ENCODE measurements around the gene DTX2.

DNA sequence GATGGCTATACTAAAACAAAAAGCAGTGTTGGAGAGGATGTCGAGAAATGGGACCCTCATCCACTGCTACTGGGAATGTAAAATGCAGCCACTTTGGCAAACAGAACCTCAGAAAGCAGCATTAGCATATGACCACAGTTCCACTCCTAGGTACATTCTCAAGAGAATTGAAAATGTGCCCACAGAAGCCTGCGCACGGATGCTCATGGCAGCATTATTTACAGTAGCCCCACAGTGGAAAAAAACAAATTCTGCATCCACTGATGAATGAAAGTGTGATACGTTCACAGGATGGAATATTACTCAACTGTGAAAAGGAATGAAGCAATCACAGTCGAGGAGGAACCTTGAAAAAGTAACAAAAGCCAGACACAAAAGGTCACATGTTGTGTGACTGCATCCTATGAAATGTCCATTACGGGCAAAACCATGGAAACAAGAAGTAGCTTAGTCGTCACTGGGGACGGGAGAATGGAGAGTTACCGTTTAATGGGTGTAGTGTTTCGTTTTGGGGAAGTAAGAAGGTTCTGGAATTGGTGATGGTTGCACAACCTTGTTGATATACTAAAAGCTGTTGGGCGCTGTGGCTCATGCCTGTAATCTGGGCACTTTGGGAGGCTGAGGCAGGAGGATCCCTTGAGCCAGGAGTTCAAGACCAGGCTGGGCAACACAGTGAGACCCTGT lies 46.4 kb downstream of the DTX2 start:
- TF ChIP-seq, protein P1, sequence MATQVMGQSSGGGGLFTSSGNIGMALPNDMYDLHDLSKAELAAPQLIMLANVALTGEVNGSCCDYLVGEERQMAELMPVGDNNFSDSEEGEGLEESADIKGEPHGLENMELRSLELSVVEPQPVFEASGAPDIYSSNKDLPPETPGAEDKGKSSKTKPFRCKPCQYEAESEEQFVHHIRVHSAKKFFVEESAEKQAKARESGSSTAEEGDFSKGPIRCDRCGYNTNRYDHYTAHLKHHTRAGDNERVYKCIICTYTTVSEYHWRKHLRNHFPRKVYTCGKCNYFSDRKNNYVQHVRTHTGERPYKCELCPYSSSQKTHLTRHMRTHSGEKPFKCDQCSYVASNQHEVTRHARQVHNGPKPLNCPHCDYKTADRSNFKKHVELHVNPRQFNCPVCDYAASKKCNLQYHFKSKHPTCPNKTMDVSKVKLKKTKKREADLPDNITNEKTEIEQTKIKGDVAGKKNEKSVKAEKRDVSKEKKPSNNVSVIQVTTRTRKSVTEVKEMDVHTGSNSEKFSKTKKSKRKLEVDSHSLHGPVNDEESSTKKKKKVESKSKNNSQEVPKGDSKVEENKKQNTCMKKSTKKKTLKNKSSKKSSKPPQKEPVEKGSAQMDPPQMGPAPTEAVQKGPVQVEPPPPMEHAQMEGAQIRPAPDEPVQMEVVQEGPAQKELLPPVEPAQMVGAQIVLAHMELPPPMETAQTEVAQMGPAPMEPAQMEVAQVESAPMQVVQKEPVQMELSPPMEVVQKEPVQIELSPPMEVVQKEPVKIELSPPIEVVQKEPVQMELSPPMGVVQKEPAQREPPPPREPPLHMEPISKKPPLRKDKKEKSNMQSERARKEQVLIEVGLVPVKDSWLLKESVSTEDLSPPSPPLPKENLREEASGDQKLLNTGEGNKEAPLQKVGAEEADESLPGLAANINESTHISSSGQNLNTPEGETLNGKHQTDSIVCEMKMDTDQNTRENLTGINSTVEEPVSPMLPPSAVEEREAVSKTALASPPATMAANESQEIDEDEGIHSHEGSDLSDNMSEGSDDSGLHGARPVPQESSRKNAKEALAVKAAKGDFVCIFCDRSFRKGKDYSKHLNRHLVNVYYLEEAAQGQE (IDR thresholded peaks at IDR 0.05), result no peak
- no peak for TF ChIP-seq JUND (IDR thresholded peaks at IDR 0.05)
- TF ChIP-seq NR2F2 (IDR thresholded peaks at IDR 0.05), result no peak
- TF ChIP-seq, protein P2, sequence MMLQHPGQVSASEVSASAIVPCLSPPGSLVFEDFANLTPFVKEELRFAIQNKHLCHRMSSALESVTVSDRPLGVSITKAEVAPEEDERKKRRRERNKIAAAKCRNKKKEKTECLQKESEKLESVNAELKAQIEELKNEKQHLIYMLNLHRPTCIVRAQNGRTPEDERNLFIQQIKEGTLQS (IDR thresholded peaks at IDR 0.05), result no peak
- TF ChIP-seq, protein P3, sequence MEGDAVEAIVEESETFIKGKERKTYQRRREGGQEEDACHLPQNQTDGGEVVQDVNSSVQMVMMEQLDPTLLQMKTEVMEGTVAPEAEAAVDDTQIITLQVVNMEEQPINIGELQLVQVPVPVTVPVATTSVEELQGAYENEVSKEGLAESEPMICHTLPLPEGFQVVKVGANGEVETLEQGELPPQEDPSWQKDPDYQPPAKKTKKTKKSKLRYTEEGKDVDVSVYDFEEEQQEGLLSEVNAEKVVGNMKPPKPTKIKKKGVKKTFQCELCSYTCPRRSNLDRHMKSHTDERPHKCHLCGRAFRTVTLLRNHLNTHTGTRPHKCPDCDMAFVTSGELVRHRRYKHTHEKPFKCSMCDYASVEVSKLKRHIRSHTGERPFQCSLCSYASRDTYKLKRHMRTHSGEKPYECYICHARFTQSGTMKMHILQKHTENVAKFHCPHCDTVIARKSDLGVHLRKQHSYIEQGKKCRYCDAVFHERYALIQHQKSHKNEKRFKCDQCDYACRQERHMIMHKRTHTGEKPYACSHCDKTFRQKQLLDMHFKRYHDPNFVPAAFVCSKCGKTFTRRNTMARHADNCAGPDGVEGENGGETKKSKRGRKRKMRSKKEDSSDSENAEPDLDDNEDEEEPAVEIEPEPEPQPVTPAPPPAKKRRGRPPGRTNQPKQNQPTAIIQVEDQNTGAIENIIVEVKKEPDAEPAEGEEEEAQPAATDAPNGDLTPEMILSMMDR (IDR thresholded peaks at IDR 0.05; ENCODE audit: low read depth, low read length, missing input control), result no peak
- no peak for TF ChIP-seq GABPA (IDR thresholded peaks at IDR 0.05 in 1 of 2, conservative IDR thresholded peaks at IDR 0.05 in 1 of 2)
- TF ChIP-seq SP1 (IDR thresholded peaks at IDR 0.05), result no peak
- TF ChIP-seq FOXA1 (IDR thresholded peaks at IDR 0.05), result no peak
- no peak for TF ChIP-seq HNF4G (IDR thresholded peaks at IDR 0.05)
- TF ChIP-seq TAF1 (conservative IDR thresholded peaks at IDR 0.05), result no peak
- TF ChIP-seq, protein P4, sequence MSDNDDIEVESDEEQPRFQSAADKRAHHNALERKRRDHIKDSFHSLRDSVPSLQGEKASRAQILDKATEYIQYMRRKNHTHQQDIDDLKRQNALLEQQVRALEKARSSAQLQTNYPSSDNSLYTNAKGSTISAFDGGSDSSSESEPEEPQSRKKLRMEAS (IDR thresholded peaks at IDR 0.05), result no peak
- TF ChIP-seq, protein P5, sequence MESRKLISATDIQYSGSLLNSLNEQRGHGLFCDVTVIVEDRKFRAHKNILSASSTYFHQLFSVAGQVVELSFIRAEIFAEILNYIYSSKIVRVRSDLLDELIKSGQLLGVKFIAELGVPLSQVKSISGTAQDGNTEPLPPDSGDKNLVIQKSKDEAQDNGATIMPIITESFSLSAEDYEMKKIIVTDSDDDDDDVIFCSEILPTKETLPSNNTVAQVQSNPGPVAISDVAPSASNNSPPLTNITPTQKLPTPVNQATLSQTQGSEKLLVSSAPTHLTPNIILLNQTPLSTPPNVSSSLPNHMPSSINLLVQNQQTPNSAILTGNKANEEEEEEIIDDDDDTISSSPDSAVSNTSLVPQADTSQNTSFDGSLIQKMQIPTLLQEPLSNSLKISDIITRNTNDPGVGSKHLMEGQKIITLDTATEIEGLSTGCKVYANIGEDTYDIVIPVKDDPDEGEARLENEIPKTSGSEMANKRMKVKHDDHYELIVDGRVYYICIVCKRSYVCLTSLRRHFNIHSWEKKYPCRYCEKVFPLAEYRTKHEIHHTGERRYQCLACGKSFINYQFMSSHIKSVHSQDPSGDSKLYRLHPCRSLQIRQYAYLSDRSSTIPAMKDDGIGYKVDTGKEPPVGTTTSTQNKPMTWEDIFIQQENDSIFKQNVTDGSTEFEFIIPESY (IDR thresholded peaks at IDR 0.05), result no peak
- TF ChIP-seq EGR1 (IDR thresholded peaks at IDR 0.05; ENCODE audit: low read depth in 2 of 2), result no peak

Data from liver (tissue), 3 donors.